HCT116 (cell line): ENCODE measurements around the gene DOCK1.

Experiments used
- CEBPB ChIP-seq: IDR thresholded peaks from 2 replicates; pipeline ENCODE4 v1.6.1; 2012; ENCODE audit warnings: low read depth
- EZH2 ChIP-seq: fragments of 200-600 bp; sonication (generic); IDR thresholded peaks from 2 replicates; pipeline ENCODE4 v1.6.1; 2017; ENCODE audit warnings: antibody characterized with exemption, mixed run types
- EZH2phosphoT487 ChIP-seq: fragments of 200-600 bp; IDR thresholded peaks from 2 replicates; pipeline ENCODE4 v1.6.1; 2018; ENCODE audit warnings: antibody characterized with exemption, borderline replicate concordance
- JUND ChIP-seq: IDR thresholded peaks from 2 replicates; pipeline ENCODE4 v1.6.1; 2012
- POLR2A ChIP-seq: IDR thresholded peaks from 2 replicates; pipeline ENCODE4 v1.7.0; 2011; ENCODE audit warnings: borderline replicate concordance; ENCODE audit not compliant: insufficient read depth, insufficient read length; ENCODE audit errors: extremely low read depth
- SIN3A ChIP-seq: IDR thresholded peaks from 2 replicates; pipeline ENCODE4 v1.6.1; 2012; ENCODE audit warnings: low read depth
- TCF7L2 ChIP-seq: IDR thresholded peaks from 2 replicates; pipeline ENCODE4 v1.7.0; 2011; ENCODE audit warnings: borderline replicate concordance, inconsistent platforms; ENCODE audit not compliant: insufficient read depth, insufficient read length; ENCODE audit errors: extremely low read depth
- TF ChIP-seq, protein P1 (sequence below), 3 experiments: fragments of 200-600 bp in 1 of 3; sonication (generic) in 1 of 3; IDR thresholded peaks in 2 of 3; conservative IDR thresholded peaks in 1 of 3; 2 replicates each; pipeline ENCODE4 v1.5.1; 2012 to 2017; ENCODE audit warnings: low read depth in 2 of 3, low read length in 2 of 3, antibody characterized with exemption in 1 of 3, borderline replicate concordance in 1 of 3, control low read depth in 1 of 3, mild to moderate bottlenecking in 1 of 3, mixed read lengths in 1 of 3, mixed run types in 1 of 3, moderate library complexity in 1 of 3; ENCODE audit not compliant: insufficient read depth in 1 of 3

DNA sequence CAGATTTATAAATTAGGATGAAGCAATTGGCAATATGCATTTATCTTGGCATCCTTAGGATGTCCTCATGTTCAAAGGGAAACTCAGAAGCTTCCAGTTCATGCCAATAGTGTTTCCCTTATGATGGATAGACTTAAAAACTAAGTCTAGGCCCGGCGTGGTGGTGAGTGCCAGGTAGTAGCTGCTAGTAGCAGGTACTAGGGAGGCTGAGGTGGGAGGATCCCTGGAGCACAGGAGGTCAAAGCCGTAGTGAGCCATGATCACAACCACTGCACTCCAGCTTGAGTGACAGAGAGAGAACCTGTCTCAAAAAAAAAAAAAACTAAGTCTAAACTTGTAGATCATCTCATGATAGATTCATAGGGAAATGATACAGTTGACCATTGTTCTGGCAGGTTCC is 115.0 kb downstream of the DOCK1 start:
- TF ChIP-seq POLR2A (no peak), EZH2phosphoT487 (no peak), TCF7L2 (no peak), JUND (no peak), CEBPB (no peak), SIN3A (no peak), EZH2 (no peak)
- TF ChIP-seq, protein P1, sequence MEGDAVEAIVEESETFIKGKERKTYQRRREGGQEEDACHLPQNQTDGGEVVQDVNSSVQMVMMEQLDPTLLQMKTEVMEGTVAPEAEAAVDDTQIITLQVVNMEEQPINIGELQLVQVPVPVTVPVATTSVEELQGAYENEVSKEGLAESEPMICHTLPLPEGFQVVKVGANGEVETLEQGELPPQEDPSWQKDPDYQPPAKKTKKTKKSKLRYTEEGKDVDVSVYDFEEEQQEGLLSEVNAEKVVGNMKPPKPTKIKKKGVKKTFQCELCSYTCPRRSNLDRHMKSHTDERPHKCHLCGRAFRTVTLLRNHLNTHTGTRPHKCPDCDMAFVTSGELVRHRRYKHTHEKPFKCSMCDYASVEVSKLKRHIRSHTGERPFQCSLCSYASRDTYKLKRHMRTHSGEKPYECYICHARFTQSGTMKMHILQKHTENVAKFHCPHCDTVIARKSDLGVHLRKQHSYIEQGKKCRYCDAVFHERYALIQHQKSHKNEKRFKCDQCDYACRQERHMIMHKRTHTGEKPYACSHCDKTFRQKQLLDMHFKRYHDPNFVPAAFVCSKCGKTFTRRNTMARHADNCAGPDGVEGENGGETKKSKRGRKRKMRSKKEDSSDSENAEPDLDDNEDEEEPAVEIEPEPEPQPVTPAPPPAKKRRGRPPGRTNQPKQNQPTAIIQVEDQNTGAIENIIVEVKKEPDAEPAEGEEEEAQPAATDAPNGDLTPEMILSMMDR (IDR thresholded peaks at IDR 0.05 in 2 of 3, conservative IDR thresholded peaks at IDR 0.05 in 1 of 3; ENCODE audit: borderline replicate concordance in 1 of 3, insufficient read depth in 1 of 3, low read depth in 2 of 3, low read length in 2 of 3), result no peak
